A549 treated with Hydrocortisone at 1 μM for 4 hours (cell line): ENCODE measurements around the gene OR5AS1. TPM values are rescaled to one million over a fixed set of nuclear protein-coding genes. Genes with fewer than 3 reads are reported as not detected.

ENCODE experiments used
- total RNA-seq: library from RNA; stranded (reverse); fragments of 200-300 nt; extraction: Qiagen RNA extraction; gene quantifications from 5 replicates; pipeline ENCODE4 v1.2.3, GENCODE V29; 2022

OR5AS1 gene
- total RNA-seq: not detected in 5 replicates

DNA sequence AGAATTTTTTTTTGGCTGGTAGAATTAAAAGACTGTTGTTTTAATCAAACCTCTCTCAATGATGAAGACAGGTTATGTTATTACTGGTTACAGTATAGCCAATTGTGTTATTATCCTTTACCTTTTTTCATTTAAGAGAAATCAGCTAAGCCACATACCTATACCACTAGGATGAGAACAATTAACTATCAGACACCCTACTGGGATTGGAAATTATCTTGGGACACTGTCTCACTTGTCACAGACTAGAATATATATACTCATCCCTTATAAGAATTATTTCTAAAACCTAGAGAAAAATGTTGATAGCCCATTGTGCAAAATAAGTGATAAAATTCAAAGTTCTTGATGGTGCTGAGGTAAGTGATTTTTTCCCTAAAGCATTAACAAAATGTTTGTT is at the start of gene OR5AS1:
TSS of gene OR5AS1 (plus strand) at position 301 of the 400 bp plus-strand sequence. CDS start 2,765 bp downstream, outside the sequence.

DNA sequence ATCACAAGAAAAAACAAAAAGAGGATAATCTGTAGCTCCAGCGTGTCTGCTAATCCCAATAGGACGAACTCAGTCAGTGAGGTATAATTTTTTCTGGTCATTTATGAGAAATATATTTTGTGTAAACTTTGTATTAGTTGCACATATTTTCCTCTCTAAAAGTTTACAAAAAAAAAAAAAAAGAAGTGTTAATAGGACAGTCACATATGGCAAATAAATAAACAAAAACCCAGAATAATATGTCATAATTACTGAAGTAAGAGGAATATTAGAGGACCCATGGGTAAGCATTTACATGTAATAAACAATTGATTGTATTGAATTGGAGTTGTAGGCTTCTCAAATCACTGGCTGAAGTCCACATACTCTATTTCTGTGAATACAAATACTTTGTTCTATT is 32.9 kb upstream of the OR5AS1 start, which contains the start of gene OR5F1:
TSS of gene OR5F1 (minus strand) at position 101 of the 400 bp plus-strand sequence. CDS start at position 101, 0 bp downstream.

Other genes with a start within 250 kb of the OR5AS1 start
- not detected in 5 replicates for gene OR5D14, start 232.1 kb upstream of the OR5AS1 start, total RNA-seq
- gene OR5L1, start 216.3 kb upstream of the OR5AS1 start, total RNA-seq: not detected in 5 replicates
- gene OR5D18, start 208.0 kb upstream of the OR5AS1 start, total RNA-seq: not detected in 5 replicates
- not detected in 5 replicates for gene OR5L2, start 200.4 kb upstream of the OR5AS1 start, total RNA-seq
- not detected in 5 replicates for gene OR5D16, start 188.9 kb upstream of the OR5AS1 start, total RNA-seq
- not detected in 5 replicates for gene TRIM51, start 144.4 kb upstream of the OR5AS1 start, total RNA-seq
- not detected in 5 replicates for gene OR5W2, start 113.1 kb upstream of the OR5AS1 start, total RNA-seq
- not detected in 5 replicates for gene OR5I1, start 91.3 kb upstream of the OR5AS1 start, total RNA-seq
- gene OR10AG1, start 57.7 kb upstream of the OR5AS1 start, total RNA-seq: not detected in 5 replicates
- not detected in 5 replicates for gene OR5F1, start 33.0 kb upstream of the OR5AS1 start, total RNA-seq
- not detected in 5 replicates for gene OR8I2, start 65.7 kb downstream of the OR5AS1 start, total RNA-seq
- gene OR8H2, start 76.0 kb downstream of the OR5AS1 start, total RNA-seq: not detected in 5 replicates
- not detected in 5 replicates for gene OR8H3, start 94.7 kb downstream of the OR5AS1 start, total RNA-seq
- not detected in 5 replicates for gene OR8J3, start 112.5 kb downstream of the OR5AS1 start, total RNA-seq
- not detected in 5 replicates for gene OR8K5, start 132.7 kb downstream of the OR5AS1 start, total RNA-seq
- not detected in 5 replicates for gene OR5J2, start 149.0 kb downstream of the OR5AS1 start, total RNA-seq
- gene OR5T2, start 206.6 kb downstream of the OR5AS1 start, total RNA-seq: not detected in 5 replicates
- not detected in 5 replicates for gene OR5T3, start 224.6 kb downstream of the OR5AS1 start, total RNA-seq
- not detected in 5 replicates for gene OR5T1, start 246.5 kb downstream of the OR5AS1 start, total RNA-seq